ENCODE measurements around the gene TIGD3. TPM values are rescaled to one million over a fixed set of nuclear protein-coding genes. Genes with fewer than 3 reads are reported as not detected.
"Not testable (repeated sequence)": the region's sequence is repeated elsewhere in the genome, so short reads cannot be mapped to it uniquely, and the experiment has no call there.

TIGD3 gene
- total RNA-seq, 1 donor from 2014 or later: 1.0 TPM

GRCh38 chr11:65321828-65322485 is 32.6 kb upstream of the TIGD3 start:
- no peak for DNase-seq
- intact Hi-C loops (cut with DNase I): no loop called here
- no peak for ATAC-seq (ENCODE audit: poor library complexity)

GRCh38 chr11:65323813-65324212 is 30.7 kb upstream of the TIGD3 start:
- peak; percentile 13 for ATAC-seq (ENCODE audit: poor library complexity)
- no peak for DNase-seq
- intact Hi-C loops (cut with DNase I): no loop called here

GRCh38 chr11:65325435-65325834 is 29.1 kb upstream of the TIGD3 start:
- ATAC-seq (ENCODE audit: poor library complexity) (no peak), DNase-seq (no peak)
- intact Hi-C loops (cut with DNase I): no loop called here

- no peak for ATAC-seq (ENCODE audit: poor library complexity)
- DNase-seq: no peak
- intact Hi-C loops (cut with DNase I): no loop called here
Observed at GRCh38 chr11:65327021-65327420, 27.5 kb upstream of the TIGD3 start.

- intact Hi-C loops (cut with DNase I): no loop called here
- DNase-seq (no peak), ATAC-seq (ENCODE audit: poor library complexity) (no peak)
Observed at GRCh38 chr11:65329478-65329877, 25.1 kb upstream of the TIGD3 start.

- DNase-seq: peak; percentile 72
- ATAC-seq (ENCODE audit: poor library complexity): peak; percentile 41
- intact Hi-C loops (cut with DNase I): no loop called here
Observed at GRCh38 chr11:65329944-65330403, 24.6 kb upstream of the TIGD3 start.

GRCh38 chr11:65330544-65330943 is 24.0 kb upstream of the TIGD3 start:
- intact Hi-C loops (cut with DNase I): no loop called here
- ATAC-seq (ENCODE audit: poor library complexity): no peak
- no peak for DNase-seq

- peak; percentile 24 for DNase-seq
- ATAC-seq (ENCODE audit: poor library complexity); intact Hi-C loops (cut with DNase I): not testable (repeated sequence)
Observed at GRCh38 chr11:65332591-65332990, 22.0 kb upstream of the TIGD3 start.

GRCh38 chr11:65334696-65335295 is 19.8 kb upstream of the TIGD3 start:
- ATAC-seq (ENCODE audit: poor library complexity): no peak
- intact Hi-C loops (cut with DNase I): no loop called here
- no peak for DNase-seq

GRCh38 chr11:65338676-65339075 is 15.9 kb upstream of the TIGD3 start:
- intact Hi-C loops (cut with DNase I): no loop called here

GRCh38 chr11:65340226-65340625 is 14.3 kb upstream of the TIGD3 start:
- DNase-seq (no peak), ATAC-seq (ENCODE audit: poor library complexity) (no peak)
- intact Hi-C loops (cut with DNase I): no loop called here

More at GRCh38 chr11:65338676-65339075, 15.9 kb upstream of the TIGD3 start:
- DNase-seq (no peak), ATAC-seq (ENCODE audit: poor library complexity) (no peak)

GRCh38 chr11:65341856-65342255 is 12.7 kb upstream of the TIGD3 start:
- ATAC-seq (ENCODE audit: poor library complexity) (no peak), DNase-seq (no peak)
- intact Hi-C loops (cut with DNase I): no loop called here

- DNase-seq: no peak
- no peak for ATAC-seq (ENCODE audit: poor library complexity)
- intact Hi-C loops (cut with DNase I): no loop called here
Observed at GRCh38 chr11:65351511-65351910, 3.0 kb upstream of the TIGD3 start.

GRCh38 chr11:65352783-65353182 is 1.8 kb upstream of the TIGD3 start:
- intact Hi-C loops (cut with DNase I): no loop called here
- ATAC-seq (ENCODE audit: poor library complexity) (no peak), DNase-seq (no peak)

GRCh38 chr11:65353376-65353775 is 1.2 kb upstream of the TIGD3 start:
- no peak for DNase-seq
- ATAC-seq (ENCODE audit: poor library complexity): no peak
- intact Hi-C loops (cut with DNase I): no loop called here

GRCh38 chr11:65353900-65354264 is 669 bp upstream of the TIGD3 start:
- intact Hi-C loops (cut with DNase I): no loop called here
- ATAC-seq (ENCODE audit: poor library complexity) (peak; percentile 11), DNase-seq (no peak)

- intact Hi-C loops (cut with DNase I): no loop called here
- peak; percentile 62 for DNase-seq
- ATAC-seq (ENCODE audit: poor library complexity): peak; percentile 1
Observed at GRCh38 chr11:65355013-65355775, 643 bp downstream of the TIGD3 start.

GRCh38 chr11:65355776-65356393 is 1.3 kb downstream of the TIGD3 start:
- DNase-seq: peak; percentile 71
- intact Hi-C loops (cut with DNase I): no loop called here
- ATAC-seq (ENCODE audit: poor library complexity): peak; percentile 7

- DNase-seq (peak; percentile 60), ATAC-seq (ENCODE audit: poor library complexity) (peak; percentile 12)
- intact Hi-C loops (cut with DNase I): no loop called here
Observed at GRCh38 chr11:65356394-65356972, 1.9 kb downstream of the TIGD3 start.

Measured in Right ventricle myocardium superior (tissue), 1 donor.